GM20000 (cell line): Measurements from ENCODE around the gene AK2.
A peak's percentile ranks its signal among the peaks of the same experiment; 100 is the strongest.

ENCODE experiments used
- DNase-seq: peaks from one replicate; pipeline ENCODE4 v3.0.0; 2012; ENCODE audit warnings: low spot score
- TF ChIP-seq, protein P1 (sequence below): IDR thresholded peaks from 2 replicates; pipeline ENCODE4 v1.5.1; 2012; ENCODE audit warnings: mild to moderate bottlenecking, control low read depth; ENCODE audit errors: extremely low read depth, missing control alignments

The AK2 gene

DNA sequence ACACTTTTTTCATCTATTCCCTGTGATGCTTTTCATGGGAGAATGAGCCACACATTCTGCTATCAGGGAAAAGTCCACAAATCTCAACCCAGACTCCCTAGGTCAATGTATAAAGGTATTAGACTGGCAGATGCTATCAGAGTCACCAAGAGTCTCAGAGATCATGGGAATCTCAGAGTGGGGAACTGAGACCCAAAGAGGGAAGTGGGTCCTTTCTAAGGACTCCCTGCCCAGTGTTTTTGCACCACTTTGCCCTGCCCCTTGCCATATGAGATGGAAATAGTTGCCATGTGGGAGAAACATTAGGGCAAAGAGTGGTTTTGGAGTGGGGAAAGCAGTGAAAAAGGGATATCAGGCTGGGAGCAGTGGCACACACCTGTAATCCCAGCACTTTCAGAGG, 25.2 kb upstream of the AK2 start:
- TF ChIP-seq, protein P1, sequence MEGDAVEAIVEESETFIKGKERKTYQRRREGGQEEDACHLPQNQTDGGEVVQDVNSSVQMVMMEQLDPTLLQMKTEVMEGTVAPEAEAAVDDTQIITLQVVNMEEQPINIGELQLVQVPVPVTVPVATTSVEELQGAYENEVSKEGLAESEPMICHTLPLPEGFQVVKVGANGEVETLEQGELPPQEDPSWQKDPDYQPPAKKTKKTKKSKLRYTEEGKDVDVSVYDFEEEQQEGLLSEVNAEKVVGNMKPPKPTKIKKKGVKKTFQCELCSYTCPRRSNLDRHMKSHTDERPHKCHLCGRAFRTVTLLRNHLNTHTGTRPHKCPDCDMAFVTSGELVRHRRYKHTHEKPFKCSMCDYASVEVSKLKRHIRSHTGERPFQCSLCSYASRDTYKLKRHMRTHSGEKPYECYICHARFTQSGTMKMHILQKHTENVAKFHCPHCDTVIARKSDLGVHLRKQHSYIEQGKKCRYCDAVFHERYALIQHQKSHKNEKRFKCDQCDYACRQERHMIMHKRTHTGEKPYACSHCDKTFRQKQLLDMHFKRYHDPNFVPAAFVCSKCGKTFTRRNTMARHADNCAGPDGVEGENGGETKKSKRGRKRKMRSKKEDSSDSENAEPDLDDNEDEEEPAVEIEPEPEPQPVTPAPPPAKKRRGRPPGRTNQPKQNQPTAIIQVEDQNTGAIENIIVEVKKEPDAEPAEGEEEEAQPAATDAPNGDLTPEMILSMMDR: no peak
- no peak for DNase-seq

DNA sequence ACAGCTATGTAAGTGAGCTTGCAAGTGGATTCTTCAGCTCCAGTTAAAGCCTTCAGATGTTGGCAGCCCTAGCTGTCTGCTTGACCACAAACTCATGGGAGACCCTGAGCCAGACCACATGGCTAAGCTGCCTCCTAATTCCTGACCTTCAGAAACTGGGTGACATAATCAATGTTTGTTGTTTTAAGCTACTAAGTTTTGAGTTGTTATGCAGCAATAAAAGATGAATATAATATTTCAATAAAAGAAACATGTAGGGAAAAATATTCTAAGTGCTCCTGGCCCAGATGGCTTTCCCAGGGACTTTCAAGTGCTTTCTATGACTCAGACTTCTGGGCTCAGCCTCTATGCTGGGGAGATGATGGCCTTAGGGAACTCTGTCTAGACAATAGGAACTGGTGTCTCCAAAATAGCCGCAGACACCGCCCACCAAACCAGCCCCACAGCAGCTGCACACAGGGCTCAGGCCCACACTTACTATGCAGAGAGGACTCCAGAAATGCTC, 23.9 kb upstream of the AK2 start:
- TF ChIP-seq, protein P1: no peak
- DNase-seq: no peak

DNA sequence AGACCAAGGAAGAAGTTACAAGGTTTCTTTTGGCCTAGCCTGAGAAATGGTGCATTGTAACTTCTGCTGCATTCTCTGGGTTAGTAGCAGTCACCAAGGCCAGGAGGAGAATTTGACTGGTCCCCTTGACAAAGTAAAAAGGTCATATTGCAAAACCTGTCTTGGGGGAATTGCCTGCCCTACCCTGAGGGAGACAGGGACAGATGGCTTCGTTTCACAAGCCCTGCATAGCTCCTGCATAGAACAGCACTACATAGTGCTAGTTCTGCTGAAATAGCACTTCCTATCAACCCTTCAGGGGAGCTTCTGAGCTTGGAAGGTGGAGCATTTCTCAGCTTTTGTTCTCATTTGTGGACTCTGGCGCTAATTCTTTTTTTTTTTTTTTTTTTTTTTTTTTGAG, 20.4 kb upstream of the AK2 start:
- DNase-seq: no peak
- TF ChIP-seq, protein P1: no peak

DNA sequence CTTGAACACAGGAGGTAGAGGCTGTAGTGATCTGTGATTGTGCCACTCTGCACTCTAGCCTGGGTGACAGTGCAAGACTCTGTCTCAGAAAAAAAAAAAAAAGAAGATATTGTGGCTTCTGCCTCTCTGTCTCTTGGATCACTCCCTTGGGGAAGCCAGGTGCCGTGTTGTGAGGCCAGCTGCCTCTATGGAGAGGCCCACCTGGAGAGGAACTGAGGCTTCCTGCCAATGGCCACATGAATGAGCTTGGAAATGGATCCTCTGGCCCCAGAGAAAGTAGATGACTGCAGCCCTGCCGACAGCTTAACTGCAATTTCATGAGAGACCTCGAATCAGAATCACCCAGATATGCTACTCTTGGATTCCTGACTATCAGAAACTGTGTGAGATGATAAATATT, 19.7 kb upstream of the AK2 start:
- DNase-seq: no peak
- TF ChIP-seq, protein P1: no peak

DNA sequence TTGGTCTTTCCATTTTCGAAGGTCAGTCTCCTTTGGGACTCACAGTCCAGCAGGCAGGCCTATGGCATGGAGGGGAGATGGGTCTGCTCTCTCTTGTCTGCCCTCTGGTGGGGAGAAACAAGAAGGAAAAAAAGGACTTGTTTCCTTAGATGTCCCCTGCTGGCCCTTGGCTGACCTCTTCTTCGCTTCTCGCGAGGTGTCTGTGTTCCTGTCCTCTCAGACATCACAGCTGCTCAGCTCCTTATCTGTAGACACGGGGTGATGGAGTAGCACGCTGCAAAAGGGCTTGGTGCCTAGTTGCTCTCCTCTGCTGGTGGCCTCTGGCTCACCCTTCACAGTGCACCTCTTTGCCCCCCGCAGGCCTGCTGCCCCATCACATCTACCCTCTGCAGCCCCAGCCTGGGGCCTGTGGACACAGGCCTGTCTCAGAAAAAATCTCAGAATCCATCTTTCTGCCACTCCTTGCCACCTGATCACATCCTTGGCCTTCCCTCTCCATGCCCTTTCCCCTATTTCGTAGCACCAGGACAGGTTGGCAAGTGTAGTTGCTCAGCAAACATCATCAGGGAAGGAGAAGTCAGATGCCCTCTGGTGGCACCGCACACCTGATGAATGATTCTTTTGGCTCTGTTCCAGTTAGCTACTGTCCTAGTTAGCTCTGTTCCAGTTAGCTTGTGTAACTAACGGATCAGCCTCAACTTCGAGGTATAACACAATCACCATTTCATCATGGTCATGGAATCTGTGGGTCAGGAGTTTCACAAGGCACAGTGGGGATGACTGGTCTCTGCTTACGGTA, 18.7 kb upstream of the AK2 start:
- TF ChIP-seq, protein P1: peak; percentile 58
- peak; percentile 72 for DNase-seq

DNA sequence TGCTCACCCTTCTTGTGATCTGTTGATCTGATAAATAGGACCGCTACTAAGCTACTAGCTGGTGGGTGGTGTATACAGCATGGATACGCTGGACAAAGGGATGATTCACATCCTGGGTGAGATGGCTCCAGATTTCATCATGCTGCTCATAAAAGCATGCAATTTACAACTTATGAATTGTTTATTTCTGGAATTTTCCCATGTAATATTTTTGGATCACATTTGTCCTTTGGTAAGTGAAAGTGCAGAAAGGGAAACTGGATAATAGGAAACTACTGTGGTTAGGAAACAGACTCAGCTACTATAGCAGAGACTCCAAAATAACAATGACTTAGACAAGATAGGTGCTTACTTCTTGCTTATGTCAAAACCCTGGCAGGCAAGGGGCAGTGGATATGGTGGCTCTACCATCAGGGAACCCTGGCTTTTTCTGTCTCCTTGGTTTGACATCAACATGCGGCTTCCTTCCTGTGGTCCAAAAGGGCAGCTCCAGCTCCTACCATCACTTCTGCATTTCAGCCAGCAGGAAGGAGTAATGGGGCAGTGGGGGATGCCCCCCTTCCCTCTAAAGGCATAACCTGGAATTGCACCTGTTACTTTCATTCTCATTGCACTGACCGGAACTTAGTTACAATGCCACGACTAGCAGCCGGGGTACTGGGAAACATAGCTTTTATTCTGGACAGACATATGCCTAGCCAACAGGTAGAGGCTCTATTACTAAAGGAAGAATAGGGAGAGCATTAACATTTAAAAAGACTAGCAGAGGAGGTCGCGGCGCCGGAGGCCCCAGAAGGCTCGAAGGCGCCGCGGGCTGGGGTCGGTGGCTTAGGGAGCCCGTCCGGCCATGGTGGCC, 13.8 kb upstream of the AK2 start:
- no peak for DNase-seq
- TF ChIP-seq, protein P1: no peak

DNA sequence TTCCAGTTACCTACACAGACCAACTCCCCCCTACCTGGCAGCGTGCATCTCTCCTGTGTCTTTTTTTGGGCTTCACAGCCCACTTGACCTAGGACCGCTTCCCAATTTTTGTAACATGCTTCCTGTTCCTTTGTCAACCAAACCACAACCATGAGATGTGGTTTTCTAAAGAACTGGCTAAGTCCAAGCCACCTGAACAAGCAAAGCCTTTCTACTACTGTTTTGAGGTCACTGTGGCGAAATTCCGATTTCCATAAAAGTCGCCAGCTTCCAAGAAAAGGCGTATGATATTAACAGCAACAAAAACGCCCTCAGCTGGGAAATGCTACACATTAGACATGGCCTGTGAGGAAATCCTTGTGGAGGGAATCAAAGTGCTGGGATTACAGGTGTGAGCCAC, 12.7 kb upstream of the AK2 start:
- no peak for DNase-seq

More for the DNA sequence above, 12.7 kb upstream of the AK2 start:
- TF ChIP-seq, protein P1: no peak
